Type B pancreatic cell (in vitro differentiated cells): Measurements from ENCODE around the gene LORICRIN. TPM values are rescaled to one million over a fixed set of nuclear protein-coding genes. Genes with fewer than 3 reads are reported as not detected.
A peak's percentile ranks its signal among the peaks of the same experiment; 100 is the strongest.
"Not testable (repeated sequence)": the region's sequence is repeated elsewhere in the genome, so short reads cannot be mapped to it uniquely, and the experiment has no call there.

Experiments used
- DNase-seq: peaks from one replicate; pipeline ENCODE4 v3.0.0; 2021; ENCODE audit warnings: mixed read lengths; ENCODE audit not compliant: unreplicated experiment; ENCODE audit errors: extremely low spot score
- H3K27ac Mint-ChIP-seq: 2 replicates; pipeline ENCODE4 v1.8.0; 2021; ENCODE audit warnings: mild to moderate bottlenecking, mixed read lengths
- H3K27me3 Mint-ChIP-seq: 2 replicates; pipeline ENCODE4 v1.8.0; 2021; ENCODE audit warnings: mixed read lengths
- H3K36me3 Mint-ChIP-seq: 2 replicates; pipeline ENCODE4 v1.8.0; 2021; ENCODE audit warnings: mixed read lengths
- H3K4me1 Mint-ChIP-seq: one replicate; pipeline ENCODE4 v1.8.0; 2021; ENCODE audit warnings: mixed read lengths; ENCODE audit not compliant: unreplicated experiment
- H3K4me3 Mint-ChIP-seq: 2 replicates; pipeline ENCODE4 v1.8.0; 2021; ENCODE audit warnings: mild to moderate bottlenecking, mixed read lengths
- H3K9me3 Mint-ChIP-seq: 2 replicates; pipeline ENCODE4 v1.8.0; 2021; ENCODE audit warnings: mixed read lengths
- total RNA-seq: library from RNA; stranded (reverse); gene quantifications from 2 replicates; pipeline ENCODE4 v1.2.1, GENCODE V29; 2021; ENCODE audit warnings: low replicate concordance
- TF ChIP-seq, protein P1 (sequence below): fragments of 200-600 bp; sonication (generic); conservative IDR thresholded peaks from 2 replicates; pipeline ENCODE4 v1.5.0; 2021; ENCODE audit warnings: antibody characterized with exemption, mild to moderate bottlenecking

Gene LORICRIN
- total RNA-seq, 1 donor from 2014 or later, result not detected

GRCh38 chr1:153229076-153229829, 30.2 kb upstream of the LORICRIN start:
- TF ChIP-seq, protein P1, sequence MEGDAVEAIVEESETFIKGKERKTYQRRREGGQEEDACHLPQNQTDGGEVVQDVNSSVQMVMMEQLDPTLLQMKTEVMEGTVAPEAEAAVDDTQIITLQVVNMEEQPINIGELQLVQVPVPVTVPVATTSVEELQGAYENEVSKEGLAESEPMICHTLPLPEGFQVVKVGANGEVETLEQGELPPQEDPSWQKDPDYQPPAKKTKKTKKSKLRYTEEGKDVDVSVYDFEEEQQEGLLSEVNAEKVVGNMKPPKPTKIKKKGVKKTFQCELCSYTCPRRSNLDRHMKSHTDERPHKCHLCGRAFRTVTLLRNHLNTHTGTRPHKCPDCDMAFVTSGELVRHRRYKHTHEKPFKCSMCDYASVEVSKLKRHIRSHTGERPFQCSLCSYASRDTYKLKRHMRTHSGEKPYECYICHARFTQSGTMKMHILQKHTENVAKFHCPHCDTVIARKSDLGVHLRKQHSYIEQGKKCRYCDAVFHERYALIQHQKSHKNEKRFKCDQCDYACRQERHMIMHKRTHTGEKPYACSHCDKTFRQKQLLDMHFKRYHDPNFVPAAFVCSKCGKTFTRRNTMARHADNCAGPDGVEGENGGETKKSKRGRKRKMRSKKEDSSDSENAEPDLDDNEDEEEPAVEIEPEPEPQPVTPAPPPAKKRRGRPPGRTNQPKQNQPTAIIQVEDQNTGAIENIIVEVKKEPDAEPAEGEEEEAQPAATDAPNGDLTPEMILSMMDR, result peak; percentile 75

GRCh38 chr1:153231363-153231762, 28.1 kb upstream of the LORICRIN start:
- H3K27ac Mint-ChIP-seq, result no peak overlapping the region
- no peak overlapping the region for H3K4me3 Mint-ChIP-seq

More at GRCh38 chr1:153229076-153229829, 30.2 kb upstream of the LORICRIN start:
- not testable (repeated sequence) for H3K4me1 Mint-ChIP-seq, DNase-seq, H3K27ac Mint-ChIP-seq, H3K4me3 Mint-ChIP-seq, H3K9me3 Mint-ChIP-seq, H3K36me3 Mint-ChIP-seq
- H3K27me3 Mint-ChIP-seq, result peaks cover 27% of the 10 kb centered on the region

GRCh38 chr1:153231785-153232184, 27.7 kb upstream of the LORICRIN start:
- Mint-ChIP-seq H3K9me3 (no peaks in the 10 kb centered on the region), H3K27ac (no peak overlapping the region), H3K4me1 (no peaks in the 10 kb centered on the region), H3K36me3 (no peaks in the 10 kb centered on the region), H3K4me3 (no peak overlapping the region), H3K27me3 (peaks cover 21% of the 10 kb centered on the region)
- TF ChIP-seq, protein P1, result no peak
- DNase-seq, result no peak

More at GRCh38 chr1:153231363-153231762, 28.1 kb upstream of the LORICRIN start:
- H3K36me3 Mint-ChIP-seq, result no peaks in the 10 kb centered on the region
- DNase-seq, result no peak
- peaks cover 21% of the 10 kb centered on the region for H3K27me3 Mint-ChIP-seq
- TF ChIP-seq, protein P1, result no peak
- H3K4me1 Mint-ChIP-seq, result no peaks in the 10 kb centered on the region
- no peaks in the 10 kb centered on the region for H3K9me3 Mint-ChIP-seq

- peaks cover 26% of the 10 kb centered on the region for H3K27me3 Mint-ChIP-seq
- no peaks in the 10 kb centered on the region for H3K4me1 Mint-ChIP-seq
- no peak for DNase-seq
- TF ChIP-seq, protein P1, result no peak
- H3K9me3 Mint-ChIP-seq, result no peaks in the 10 kb centered on the region
- H3K36me3 Mint-ChIP-seq, result no peaks in the 10 kb centered on the region
- H3K4me3 Mint-ChIP-seq, result no peak overlapping the region
- no peak overlapping the region for H3K27ac Mint-ChIP-seq
Observed at GRCh38 chr1:153232553-153232952, 26.9 kb upstream of the LORICRIN start.

DNA sequence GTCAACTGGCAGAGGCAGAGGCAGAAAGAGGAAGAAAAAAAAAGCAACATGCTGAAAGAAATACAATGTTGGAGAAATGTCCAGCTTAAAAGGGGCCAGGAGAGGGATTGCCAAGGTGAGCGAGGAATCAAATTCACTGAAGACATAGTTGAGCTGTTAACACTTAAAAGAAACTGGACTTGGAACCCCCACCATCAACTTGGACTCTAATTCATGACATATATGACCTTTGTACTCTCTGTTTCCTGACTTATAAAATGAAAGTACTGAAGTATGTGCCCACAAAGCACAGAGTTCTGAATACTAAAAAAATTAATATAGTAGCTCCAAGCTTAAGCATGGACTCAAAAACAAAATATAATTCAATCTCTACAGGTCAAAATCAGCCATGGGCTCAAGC, 26.0 kb upstream of the LORICRIN start:
- DNase-seq, result no peak
- Mint-ChIP-seq H3K4me3 (no peak overlapping the region), H3K9me3 (no peaks in the 10 kb centered on the region), H3K36me3 (no peaks in the 10 kb centered on the region), H3K27ac (no peak overlapping the region), H3K4me1 (no peaks in the 10 kb centered on the region), H3K27me3 (peaks cover 27% of the 10 kb centered on the region)
- TF ChIP-seq, protein P1, result no peak
